Endothelial cell of umbilical vein (primary cell): ENCODE data around the gene CARD10. TPM values are rescaled to one million over a fixed set of nuclear protein-coding genes. Genes with fewer than 3 reads are reported as not detected.

Source experiments
- BruUV-seq: library from RNA; stranded (reverse); fragments of 400-500 nt; replicated peaks from 2 replicates; lab custom pipeline; 2021; lab: Mats Ljungman, UMichigan
- CTCF ChIA-PET: fragments of 300-600, 350-600 bp; sonication (Branson Sonifier 250); formaldehyde crosslinking; loops from one replicate; lab custom pipeline; 2021; ENCODE audit warnings: antibody characterized with exemption, inconsistent platforms; lab: Charles Lee
- POLR2A ChIA-PET: fragments of 300-600, 350-600 bp; sonication (Branson Sonifier 250); formaldehyde crosslinking; loops from one replicate; lab custom pipeline; 2021; ENCODE audit warnings: antibody characterized with exemption, inconsistent platforms; lab: Charles Lee
- DNase-seq: peaks from one replicate; pipeline ENCODE4 v3.0.0-alpha.2; 2011; ENCODE audit warnings: low read depth, low spot score
- FAIRE-seq: peaks from 2 replicates; lab custom pipeline; 2011; peaks lifted over from hg19 to GRCh38; lab: Jason Lieb, UNC
- H2AFZ ChIP-seq: 2 replicates; pipeline ENCODE4 v1.6.0; 2012; ENCODE audit warnings: low read depth, low read length, control low read depth, inconsistent platforms
- H3K27ac ChIP-seq: 2 replicates; pipeline ENCODE4 v1.5.1; 2011; ENCODE audit warnings: low read depth, mild to moderate bottlenecking, control low read depth, low read length, moderate library complexity; ENCODE audit not compliant: insufficient read depth
- H3K27me3 ChIP-seq, 2 experiments: 2 replicates each; pipeline versions ENCODE4 v1.6.0 to v1.6.1; 2011; ENCODE audit warnings: low read length in 2 of 2, mixed read lengths in 1 of 2; ENCODE audit not compliant: control insufficient read depth in 2 of 2, insufficient read depth in 2 of 2
- H3K36me3 ChIP-seq, 2 experiments: 2 replicates in 1 of 2; 3 replicates in 1 of 2; pipeline ENCODE4 v1.5.1; 2011; ENCODE audit warnings: low read length in 2 of 2, mild to moderate bottlenecking in 1 of 2, moderate library complexity in 1 of 2; ENCODE audit not compliant: control insufficient read depth in 2 of 2, insufficient read depth in 2 of 2; ENCODE audit errors: extremely low read depth in 1 of 2
- H3K4me1 ChIP-seq: 3 replicates; pipeline ENCODE4 v1.5.1; 2011; ENCODE audit warnings: mild to moderate bottlenecking, low read length; ENCODE audit not compliant: control insufficient read depth, insufficient read depth; ENCODE audit errors: extremely low read depth
- H3K4me2 ChIP-seq: 2 replicates; pipeline ENCODE4 v1.6.1; 2011; ENCODE audit warnings: low read length, control low read depth, mixed read lengths; ENCODE audit not compliant: insufficient read depth
- H3K4me3 ChIP-seq, 3 experiments: fragments of 200-600 bp in 1 of 3; sonication (generic), shearing (Covaris generic) in 1 of 3; replicated peaks in 1 of 3; 2 replicates each; pipeline ENCODE4 v1.5.1; 2011 to 2016; ENCODE audit warnings: control low read depth in 3 of 3, low read length in 3 of 3, mild to moderate bottlenecking in 2 of 3, inconsistent platforms in 1 of 3, low read depth in 1 of 3, moderate library complexity in 1 of 3; ENCODE audit not compliant: insufficient read depth in 1 of 3
- H3K79me2 ChIP-seq: 2 replicates; pipeline ENCODE4 v1.6.0; 2012; ENCODE audit warnings: low read length, inconsistent platforms; ENCODE audit not compliant: control insufficient read depth, insufficient read depth
- H3K9ac ChIP-seq: replicated peaks from 2 replicates; pipeline ENCODE3; 2011; ENCODE audit warnings: low read length, control low read depth; ENCODE audit not compliant: insufficient read depth; ENCODE audit errors: extremely low read depth
- H3K9me1 ChIP-seq: replicated peaks from 3 replicates; pipeline ENCODE4 v1.6.0; 2011; ENCODE audit warnings: mild to moderate bottlenecking, low read length; ENCODE audit not compliant: control insufficient read depth, insufficient read depth; ENCODE audit errors: extremely low read depth
- H3K9me3 ChIP-seq: replicated peaks from 2 replicates; pipeline ENCODE4 v1.5.1; 2012; ENCODE audit warnings: low read length, inconsistent platforms; ENCODE audit not compliant: control insufficient read depth, insufficient read depth
- H4K20me1 ChIP-seq: replicated peaks from 2 replicates; pipeline ENCODE3; 2011; ENCODE audit warnings: mild to moderate bottlenecking, low read length; ENCODE audit not compliant: control insufficient read depth, insufficient read depth; ENCODE audit errors: extremely low read depth
- CTCF ChIP-seq, 2 donors: IDR thresholded peaks; 1 replicate in 1 of 2; 2 replicates in 1 of 2; pipeline ENCODE4 v1.5.1; 2011; ENCODE audit warnings: low read length in 2 of 2, mild to moderate bottlenecking in 2 of 2, moderate library complexity in 2 of 2, control low read depth in 1 of 2, inconsistent platforms in 1 of 2, low read depth in 1 of 2; ENCODE audit not compliant: insufficient read depth in 1 of 2; ENCODE audit errors: extremely low read depth in 1 of 2
- EZH2 ChIP-seq: IDR thresholded peaks from 2 replicates; pipeline ENCODE4 v1.6.1; 2012; ENCODE audit warnings: borderline replicate concordance, low read depth, mild to moderate bottlenecking, moderate library complexity, low read length, inconsistent platforms; ENCODE audit not compliant: severe bottlenecking
- FOS ChIP-seq: IDR thresholded peaks from 2 replicates; pipeline ENCODE4 v1.6.1; 2011; ENCODE audit warnings: mild to moderate bottlenecking, low read length, moderate library complexity, borderline replicate concordance; ENCODE audit not compliant: insufficient read depth
- GATA2 ChIP-seq: IDR thresholded peaks from 2 replicates; pipeline ENCODE4 v1.7.0; 2011; ENCODE audit warnings: low read depth, mild to moderate bottlenecking, moderate library complexity, mixed read lengths, low read length; ENCODE audit not compliant: insufficient read length, insufficient read depth
- JUN ChIP-seq: IDR thresholded peaks from 2 replicates; pipeline ENCODE4 v1.6.1; 2011; ENCODE audit warnings: borderline replicate concordance, low read depth; ENCODE audit not compliant: insufficient read length, insufficient read depth
- MYC ChIP-seq: IDR thresholded peaks from one replicate; pipeline ENCODE4 v1.6.1; 2011; ENCODE audit warnings: mild to moderate bottlenecking, low read depth, low read length
- POLR2A ChIP-seq: IDR thresholded peaks from 2 replicates; pipeline ENCODE4 v1.6.1; 2012; ENCODE audit warnings: low read depth, mild to moderate bottlenecking, control low read depth, low read length
- POLR2AphosphoS5 ChIP-seq: IDR thresholded peaks from 2 replicates; pipeline ENCODE4 v1.6.1; 2012; ENCODE audit warnings: low read depth, mild to moderate bottlenecking, control low read depth, low read length, moderate library complexity; ENCODE audit not compliant: insufficient read depth
- dilution Hi-C: fragments of 300-500 bp; cut with MboI; formaldehyde crosslinking; loops from one replicate; pipeline ENCODE4 v1.15.0; 2019; ENCODE audit warnings: low sequenced_read_pairs; ENCODE audit not compliant: extremely low pct_ligation_motif_present
- intact Hi-C: fragments of 100-400 bp; cut with micrococcal nuclease; formaldehyde crosslinking; loops from one replicate; pipeline ENCODE4 v1.10.0; 2022
- polyA plus RNA-seq, 4 experiments: library from polyadenylated mRNA; depleted of rRNA in 3 of 4; stranded (reverse) in 3 of 4; unstranded in 1 of 4; fragments of >200 nt; gene quantifications; 2 replicates each; pipeline versions ENCODE4 v1.2.1 to v1.2.3, GENCODE V29; 2011 to 2012; ENCODE audit warnings: missing spikeins in 1 of 4
- total RNA-seq: library from RNA; stranded (reverse); gene quantifications from 2 replicates; pipeline ENCODE4 v1.2.3, GENCODE V29; 2021
- TF ChIP-seq, protein P1 (sequence below): IDR thresholded peaks from 2 replicates; pipeline ENCODE4 v1.6.1; 2011; ENCODE audit not compliant: insufficient read depth, insufficient read length

Gene CARD10
- total and polyA plus RNA-seq, 2 donors (not counting 3 experiments of a cell fraction or from before 2014, with no cell fraction given), result 36.1 to 39.5 TPM

GRCh38 chr22:37516456-37516855 is 2.8 kb downstream of the CARD10 start:
- no TSS peak for BruUV-seq
- dilution Hi-C loops, result no loop called here
- no peaks in the 10 kb centered on the region for H4K20me1 ChIP-seq
- POLR2A ChIA-PET, result no interaction called here
- TF ChIP-seq EZH2 (no peak), FOS (no peak), JUN (no peak), CTCF (IDR thresholded peaks at IDR 0.05; ENCODE audit: extremely low read depth in 1 of 2, insufficient read depth in 1 of 2, low read depth in 1 of 2, low read length in 2 of 2) (no peak)
- no peak overlapping the region for H3K27ac ChIP-seq
- H3K4me2 ChIP-seq, result no peak overlapping the region
- FAIRE-seq, result no peak
- intact Hi-C loops, result no loop called here
- no peak overlapping the region for H3K9ac ChIP-seq
- no peaks in the 10 kb centered on the region for H3K9me1 ChIP-seq
- no peak overlapping the region for H3K4me3 ChIP-seq
- peaks cover 21% of the 10 kb centered on the region for H3K4me1 ChIP-seq
- H3K27me3 ChIP-seq, result no peaks in the 10 kb centered on the region
- peaks cover 31% of the 10 kb centered on the region for H3K79me2 ChIP-seq
- peaks cover 12 to 16% of the 10 kb centered on the region in 2 experiments for H3K36me3 ChIP-seq
- no peak for DNase-seq
- H3K9me3 ChIP-seq, result no peaks in the 10 kb centered on the region
- H2AFZ ChIP-seq, result no peak overlapping the region
- CTCF ChIA-PET, result interaction anchor here (1.1 to 1.2 kb wide), 2 partner anchors 30 to 76 kb away, joined by 3 read pairs; partner anchors contain the start of gene MFNG

GRCh38 chr22:37515901-37516300 is 3.3 kb downstream of the CARD10 start:
- no peak for FAIRE-seq

More at GRCh38 chr22:37515901-37516300, 3.3 kb downstream of the CARD10 start:
- no peaks in the 10 kb centered on the region for H4K20me1 ChIP-seq
- H3K9ac ChIP-seq, result no peak overlapping the region
- CTCF ChIA-PET, result interaction anchor here (1.1 to 1.2 kb wide), 2 partner anchors 30 to 76 kb away, joined by 3 read pairs; partner anchors contain the start of gene MFNG
- H3K27ac ChIP-seq, result no peak overlapping the region
- peaks cover 21% of the 10 kb centered on the region for H3K4me1 ChIP-seq
- POLR2A ChIA-PET, result no interaction called here
- no peak overlapping the region for H2AFZ ChIP-seq
- dilution Hi-C loops (no loop called here), intact Hi-C loops (no loop called here)
- peaks cover 31% of the 10 kb centered on the region for H3K79me2 ChIP-seq
- H3K36me3 ChIP-seq, result peaks cover 12 to 16% of the 10 kb centered on the region in 2 experiments
- no peak for DNase-seq
- no peaks in the 10 kb centered on the region for H3K9me3 ChIP-seq
- no peaks in the 10 kb centered on the region for H3K9me1 ChIP-seq
- BruUV-seq, result no TSS peak
- H3K4me2 ChIP-seq, result no peak overlapping the region
- H3K27me3 ChIP-seq, result no peaks in the 10 kb centered on the region
- no peak overlapping the region for H3K4me3 ChIP-seq
- TF ChIP-seq MYC, result no peak
- no peak for TF ChIP-seq POLR2A
- no peak for TF ChIP-seq JUN
- TF ChIP-seq CTCF (IDR thresholded peaks at IDR 0.05; ENCODE audit: extremely low read depth in 1 of 2, insufficient read depth in 1 of 2, low read depth in 1 of 2, low read length in 2 of 2), result no peak
- no peak for TF ChIP-seq POLR2AphosphoS5
- TF ChIP-seq EZH2, result no peak
- TF ChIP-seq FOS, result no peak
- no peak for TF ChIP-seq GATA2
- TF ChIP-seq, protein P1, sequence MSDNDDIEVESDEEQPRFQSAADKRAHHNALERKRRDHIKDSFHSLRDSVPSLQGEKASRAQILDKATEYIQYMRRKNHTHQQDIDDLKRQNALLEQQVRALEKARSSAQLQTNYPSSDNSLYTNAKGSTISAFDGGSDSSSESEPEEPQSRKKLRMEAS, result no peak
